Thoracic aorta (tissue), 2 donors: ENCODE data around the gene TWSG1. TPM values are rescaled to one million over a fixed set of nuclear protein-coding genes. Genes with fewer than 3 reads are reported as not detected.
A peak's percentile ranks its signal among the peaks of the same experiment; 100 is the strongest.
"Not testable (repeated sequence)": the region's sequence is repeated elsewhere in the genome, so short reads cannot be mapped to it uniquely, and the experiment has no call there.

Experiments
- ATAC-seq: fragments of 150-250 bp; one replicate; pipeline ENCODE4 v1.8.0; 2017; ENCODE audit warnings: low read depth; ENCODE audit not compliant: insufficient number of reproducible peaks, low FRiP score
- DNase-seq: peaks from one replicate; pipeline ENCODE4 v3.0.0-alpha.2; 2020; ENCODE audit warnings: low spot score
- H3K27ac ChIP-seq, 2 donors: fragments of 200-600 bp; sonication (generic); 1 replicate in 1 of 2; 2 replicates in 1 of 2; pipeline ENCODE4 v1.5.1; 2016; ENCODE audit warnings: mild to moderate bottlenecking in 2 of 2, moderate library complexity in 2 of 2
- H3K27me3 ChIP-seq: fragments of 200-600 bp; sonication (generic); replicated peaks from 2 replicates; pipeline ENCODE4 v1.6.0; 2016; ENCODE audit warnings: mild to moderate bottlenecking; ENCODE audit not compliant: insufficient read depth
- H3K36me3 ChIP-seq: fragments of 200-600 bp; sonication (generic); one replicate; pipeline ENCODE4 v1.5.1; 2016
- H3K4me1 ChIP-seq, 2 donors: fragments of 200-600 bp; sonication (generic); 1 replicate in 1 of 2; 2 replicates in 1 of 2; pipeline versions ENCODE4 v1.5.1 to v1.6.0; 2016; ENCODE audit warnings: low read depth in 2 of 2, mild to moderate bottlenecking in 1 of 2; ENCODE audit not compliant: control insufficient read depth in 1 of 2
- H3K4me3 ChIP-seq: fragments of 200-600 bp; sonication (generic); 2 replicates; pipeline ENCODE4 v1.5.1; 2016; ENCODE audit warnings: mild to moderate bottlenecking
- H3K9me3 ChIP-seq: fragments of 200-600 bp; sonication (generic); 2 replicates; pipeline ENCODE4 v1.5.1; 2016
- total RNA-seq, 2 donors: library from RNA; depleted of rRNA; stranded (reverse); fragments of >200 nt; gene quantifications; one replicate each; pipeline versions ENCODE4 v1.1.0 to v1.2.3, GENCODE V29; 2016
- TF ChIP-seq, protein P1 (sequence below): fragments of 200-600 bp; sonication (generic); IDR thresholded peaks from one replicate; pipeline ENCODE4 v1.5.1; 2019; ENCODE audit warnings: antibody characterized with exemption

Gene TWSG1
- total RNA-seq, 2 donors from 2014 or later = 107 to 130 TPM

DNA sequence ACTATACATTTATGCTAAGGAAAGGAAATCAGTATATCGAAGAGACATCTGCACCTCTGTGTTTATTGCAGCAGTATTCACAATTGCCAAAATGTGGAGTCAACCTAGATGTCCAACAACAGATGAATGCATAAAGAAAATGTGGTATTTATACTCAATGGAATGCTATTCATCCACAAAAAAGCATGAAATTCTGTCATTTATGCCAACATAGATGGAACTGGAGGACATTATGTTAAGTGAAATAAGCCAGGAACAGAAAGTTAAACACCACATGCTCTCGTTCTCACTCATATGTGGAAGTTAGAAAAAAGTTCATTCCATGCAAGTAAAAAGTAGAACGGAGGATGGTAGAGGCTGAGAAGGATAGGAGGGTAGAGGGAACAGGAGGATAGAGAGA lies 59.5 kb downstream of the TWSG1 start:
- DNase-seq (no peak), ATAC-seq (no peak)
- Histone ChIP-seq H3K4me1 (no peaks in the 10 kb centered on the region), H3K4me3 (no peak overlapping the region), H3K27ac (no peak overlapping the region), H3K9me3 (peaks cover 8% of the 10 kb centered on the region), H3K36me3 (peaks cover 24% of the 10 kb centered on the region), H3K27me3 (no peaks in the 10 kb centered on the region)
- TF ChIP-seq, protein P1, sequence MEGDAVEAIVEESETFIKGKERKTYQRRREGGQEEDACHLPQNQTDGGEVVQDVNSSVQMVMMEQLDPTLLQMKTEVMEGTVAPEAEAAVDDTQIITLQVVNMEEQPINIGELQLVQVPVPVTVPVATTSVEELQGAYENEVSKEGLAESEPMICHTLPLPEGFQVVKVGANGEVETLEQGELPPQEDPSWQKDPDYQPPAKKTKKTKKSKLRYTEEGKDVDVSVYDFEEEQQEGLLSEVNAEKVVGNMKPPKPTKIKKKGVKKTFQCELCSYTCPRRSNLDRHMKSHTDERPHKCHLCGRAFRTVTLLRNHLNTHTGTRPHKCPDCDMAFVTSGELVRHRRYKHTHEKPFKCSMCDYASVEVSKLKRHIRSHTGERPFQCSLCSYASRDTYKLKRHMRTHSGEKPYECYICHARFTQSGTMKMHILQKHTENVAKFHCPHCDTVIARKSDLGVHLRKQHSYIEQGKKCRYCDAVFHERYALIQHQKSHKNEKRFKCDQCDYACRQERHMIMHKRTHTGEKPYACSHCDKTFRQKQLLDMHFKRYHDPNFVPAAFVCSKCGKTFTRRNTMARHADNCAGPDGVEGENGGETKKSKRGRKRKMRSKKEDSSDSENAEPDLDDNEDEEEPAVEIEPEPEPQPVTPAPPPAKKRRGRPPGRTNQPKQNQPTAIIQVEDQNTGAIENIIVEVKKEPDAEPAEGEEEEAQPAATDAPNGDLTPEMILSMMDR = no peak

DNA sequence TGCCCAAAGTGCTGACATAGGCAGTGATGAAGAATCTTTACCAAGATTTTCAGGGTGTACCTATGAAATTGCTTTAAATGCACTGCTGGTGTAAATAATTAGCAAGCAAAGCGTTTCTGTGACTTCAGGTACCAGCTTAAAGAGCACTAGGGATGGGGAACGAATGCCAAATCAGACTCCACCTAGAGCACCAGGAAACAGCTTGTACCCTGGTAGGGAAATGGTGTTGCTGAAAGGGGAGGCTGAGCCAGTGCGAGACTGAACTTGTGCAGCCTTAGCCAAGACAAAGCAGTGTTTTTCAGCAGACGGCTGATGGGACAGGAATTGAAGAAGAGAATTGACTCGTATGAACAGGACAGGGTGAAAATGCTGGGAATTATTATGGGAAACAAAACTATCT lies 65.6 kb downstream of the TWSG1 start:
- ATAC-seq = no peak
- Histone ChIP-seq H3K27ac (no peak overlapping the region), H3K36me3 (peaks cover 16% of the 10 kb centered on the region), H3K4me3 (no peak overlapping the region), H3K9me3 (no peaks in the 10 kb centered on the region), H3K27me3 (no peaks in the 10 kb centered on the region), H3K4me1 (no peaks in the 10 kb centered on the region)
- TF ChIP-seq, protein P1 = no peak
- DNase-seq = no peak

DNA sequence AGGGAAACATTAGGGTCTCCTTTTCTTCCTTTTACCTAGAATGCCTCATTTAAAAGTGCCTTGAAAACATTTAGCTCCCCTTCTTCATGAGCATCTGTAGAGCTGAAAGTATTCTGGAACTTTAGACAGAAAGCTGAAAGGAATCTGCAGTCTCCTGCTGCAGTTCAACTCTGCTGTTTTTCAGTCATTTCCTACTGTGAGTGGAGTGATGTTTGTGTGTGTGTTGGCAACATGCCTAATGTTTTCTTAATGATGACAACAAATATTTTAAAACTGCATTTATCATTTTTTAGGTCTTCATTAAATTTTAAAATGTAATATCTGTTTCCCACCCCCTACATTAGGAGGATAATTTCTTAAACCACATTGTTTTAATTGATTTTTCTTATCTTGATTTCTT lies 66.6 kb downstream of the TWSG1 start:
- H3K4me3 ChIP-seq = no peak overlapping the region
- H3K4me1 ChIP-seq = no peaks in the 10 kb centered on the region
- H3K9me3 ChIP-seq = no peaks in the 10 kb centered on the region
- no peak for DNase-seq
- no peak overlapping the region for H3K27ac ChIP-seq
- no peaks in the 10 kb centered on the region for H3K27me3 ChIP-seq
- TF ChIP-seq, protein P1 = no peak
- ATAC-seq = no peak
- peaks cover 15% of the 10 kb centered on the region for H3K36me3 ChIP-seq

DNA sequence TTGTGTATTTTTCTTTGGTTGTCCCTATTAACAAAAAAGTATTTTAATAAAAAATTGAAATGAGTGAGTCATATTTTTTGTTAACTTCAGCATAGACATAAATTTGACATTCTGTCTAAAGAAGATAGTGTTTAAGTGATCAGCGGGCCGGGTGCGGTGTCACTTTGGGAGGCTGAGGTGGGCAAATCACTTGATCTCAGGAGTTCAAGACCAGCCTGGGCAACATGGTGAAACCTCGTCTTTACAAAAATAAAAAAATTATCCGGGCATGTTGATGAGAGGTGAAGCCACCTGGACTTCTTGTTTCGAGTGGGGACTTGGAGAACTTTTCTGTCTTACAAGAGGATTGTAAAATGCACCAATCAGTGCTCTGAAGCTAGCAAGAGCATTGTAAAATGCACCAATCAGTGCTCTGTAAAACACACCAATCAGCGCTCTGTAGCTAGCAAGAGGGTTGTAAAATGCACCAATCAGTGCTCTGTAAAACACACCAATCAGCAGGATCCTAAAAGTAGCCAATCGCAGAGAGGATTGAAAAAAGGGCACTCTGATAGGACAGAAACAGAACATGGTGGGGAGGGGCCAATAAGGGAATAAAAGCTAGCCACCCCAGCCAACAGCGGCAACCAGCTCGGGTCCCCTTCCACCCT lies 67.9 kb downstream of the TWSG1 start:
- not testable (repeated sequence) for ATAC-seq, H3K36me3 ChIP-seq, DNase-seq, H3K9me3 ChIP-seq, H3K4me1 ChIP-seq, H3K27me3 ChIP-seq, H3K27ac ChIP-seq, H3K4me3 ChIP-seq

DNA sequence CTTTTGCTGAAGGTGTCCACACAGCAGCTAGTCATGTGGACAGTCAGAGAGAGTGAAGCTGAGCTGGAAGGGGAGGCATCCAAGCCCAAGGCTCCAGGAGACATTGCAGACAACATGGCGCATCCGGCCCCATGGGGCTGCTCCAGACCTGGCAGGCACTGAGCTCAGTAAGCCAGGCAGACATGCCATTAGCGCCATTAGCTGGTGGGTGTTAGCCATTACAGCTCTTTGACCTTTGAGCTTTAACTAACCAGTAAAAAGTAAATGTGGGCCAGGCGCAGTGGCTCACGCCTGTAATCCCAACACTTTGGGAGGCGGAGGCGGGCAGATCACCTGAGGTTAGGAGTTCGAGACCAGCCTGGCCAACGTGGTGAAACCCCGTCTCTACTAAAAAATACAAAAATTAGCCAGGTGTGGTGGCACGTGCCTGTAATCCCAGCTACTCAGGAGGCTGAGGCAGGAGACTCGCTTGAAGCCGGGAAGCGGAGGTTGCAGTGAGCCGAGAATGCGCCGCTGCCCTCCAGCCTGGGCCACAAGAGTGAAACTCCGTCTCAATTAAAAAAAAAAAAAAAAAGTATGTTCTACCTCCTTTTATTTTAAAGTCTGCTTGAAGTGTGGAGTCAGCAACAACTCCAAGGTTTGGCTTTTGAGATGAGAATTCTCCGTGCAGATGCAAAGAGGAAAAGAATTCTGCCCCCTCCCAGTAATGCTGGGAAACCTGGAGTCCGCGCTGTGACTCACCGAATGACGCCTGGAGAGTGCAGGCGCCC lies 69.4 kb downstream of the TWSG1 start:
- Histone ChIP-seq H3K36me3 (peaks cover 4% of the 10 kb centered on the region), H3K9me3 (no peaks in the 10 kb centered on the region), H3K4me3 (peak overlapping the region; percentile 31), H3K4me1 (no peaks in the 10 kb centered on the region), H3K27ac (no peak overlapping the region), H3K27me3 (no peaks in the 10 kb centered on the region)
- TF ChIP-seq, protein P1 = no peak
- DNase-seq (no peak), ATAC-seq (no peak)
